ENCODE data around the gene TCF12.

GRCh38 chr15:57005244-57005643, 86.8 kb downstream of the TCF12 start:
- TF ChIP-seq CTCF (IDR thresholded peaks at IDR 0.05), result no peak
- TF ChIP-seq POLR2A (IDR thresholded peaks at IDR 0.05), result no peak
